Right forelimb (tissue), 1 donor: Measurements from ENCODE around the gene DRC1.
A peak's percentile ranks its signal among the peaks of the same experiment; 100 is the strongest.

Source experiments
- DNase-seq: peaks from one replicate; pipeline ENCODE4 v3.0.0-alpha.2; 2018

DRC1 gene

GRCh38 chr2:26494891-26495290 is 93.2 kb downstream of the DRC1 start:
- no peak for DNase-seq

DNA sequence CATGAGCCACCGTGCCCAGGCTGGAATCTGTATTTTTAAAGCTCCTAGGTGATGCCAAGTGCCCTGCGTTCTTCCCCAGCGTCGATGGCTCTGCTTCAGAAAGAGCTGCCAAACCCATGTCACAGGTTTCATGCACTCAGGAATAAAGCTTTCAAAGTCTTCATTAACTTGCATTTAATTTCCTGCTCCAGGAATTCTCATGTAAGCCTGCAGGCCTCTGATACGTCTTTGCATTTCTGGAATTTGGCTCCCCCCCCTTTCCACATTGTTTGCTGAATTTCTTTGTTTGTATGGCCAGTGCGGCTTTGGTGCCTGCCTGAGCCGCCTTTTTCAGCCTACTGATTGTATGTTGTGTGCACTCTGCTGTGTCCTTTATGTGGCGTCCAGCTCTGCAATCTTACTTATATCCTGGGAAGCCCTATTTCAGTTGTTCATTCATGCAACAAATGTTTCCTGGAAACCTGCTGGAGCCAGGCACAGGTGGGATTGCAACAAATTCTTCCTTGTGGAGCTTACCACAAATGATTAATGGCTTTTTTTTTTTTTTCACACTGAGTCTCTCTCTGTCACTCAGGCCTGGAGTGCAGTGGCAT is 94.1 kb downstream of the DRC1 start:
- no peak for DNase-seq

DNA sequence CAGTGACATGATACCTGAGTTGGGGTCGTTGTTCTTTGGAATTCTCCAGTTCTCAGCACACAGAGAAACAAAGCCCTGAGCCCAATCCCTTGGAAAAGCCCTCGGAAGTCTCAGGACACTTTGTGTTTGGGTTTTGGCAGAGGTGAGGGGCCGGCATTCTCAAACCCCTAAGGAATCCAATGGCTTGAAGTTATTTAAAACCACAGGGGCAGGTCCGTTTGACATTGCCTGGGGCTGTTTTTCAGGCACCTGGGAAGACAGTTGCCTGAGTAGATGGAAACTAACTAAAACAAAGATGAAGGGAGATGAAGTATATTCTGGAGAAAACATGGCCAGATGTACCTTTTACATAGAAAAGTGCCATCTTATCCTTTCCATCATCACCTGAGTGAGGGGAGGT is 98.7 kb downstream of the DRC1 start:
- no peak for DNase-seq

DNA sequence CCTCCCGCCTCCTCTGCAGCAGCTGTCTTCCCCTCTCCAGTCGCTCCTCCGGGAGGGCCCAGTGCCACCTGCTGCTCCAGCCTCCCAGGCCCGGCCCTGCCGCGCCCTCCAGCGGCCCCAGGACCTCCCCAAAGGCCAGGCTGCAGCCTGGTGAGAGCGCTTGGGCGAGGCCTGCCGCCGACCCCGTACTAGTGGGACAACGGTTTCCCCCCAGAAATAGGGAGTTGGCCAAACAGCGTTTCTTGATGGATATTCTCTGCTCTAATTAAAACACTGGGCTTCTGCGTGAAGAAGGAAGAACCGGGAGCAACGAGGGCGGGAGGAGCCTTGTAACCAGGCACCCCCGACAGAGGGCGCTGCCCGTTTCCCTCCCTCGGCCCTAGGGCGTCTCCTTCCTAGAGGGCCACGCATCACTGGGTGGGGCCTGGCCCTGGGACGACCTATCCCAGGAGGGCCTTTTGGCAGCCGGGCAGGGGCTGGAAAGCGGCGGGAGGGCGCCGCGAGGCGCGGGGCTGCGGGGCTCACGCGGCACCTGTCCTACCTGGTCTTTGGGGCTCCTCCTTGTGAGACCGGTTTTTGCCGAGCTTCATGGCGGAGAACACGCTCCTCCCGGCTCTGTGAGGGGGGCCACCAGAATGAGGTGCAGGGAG is 101.6 kb downstream of the DRC1 start:
- DNase-seq = peak; percentile 81

- no peak for DNase-seq
Measured at GRCh38 chr2:26504002-26504401, 102.3 kb downstream of the DRC1 start.

DNA sequence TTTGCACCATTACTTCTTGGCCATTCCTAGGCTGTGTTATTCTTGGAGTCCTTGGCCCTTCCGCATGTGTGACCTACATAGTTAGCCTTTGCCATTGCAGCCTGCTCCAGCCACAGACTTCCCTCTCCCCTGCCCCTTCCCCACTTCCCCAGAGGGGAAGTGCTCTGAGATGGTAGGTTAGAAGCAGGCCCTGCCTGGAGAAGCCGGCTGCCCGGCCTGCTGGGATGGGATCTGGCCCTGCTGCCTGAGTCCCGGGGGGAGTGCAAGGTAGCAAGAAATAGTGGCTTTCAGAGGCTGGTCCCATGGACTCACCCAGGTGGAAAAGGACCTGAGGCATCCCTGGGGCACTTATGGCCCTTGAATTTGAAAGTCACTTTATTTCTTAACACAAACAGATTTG is 104.6 kb downstream of the DRC1 start:
- DNase-seq = no peak
